ENCODE results near the gene TRMT1L. TPM values are rescaled to one million over a fixed set of nuclear protein-coding genes. Genes with fewer than 3 reads are reported as not detected.

The TRMT1L gene
- total and polyA plus RNA-seq, 2 of the 8 experiments (the other 6 are each of a cell fraction or from before 2014, with no cell fraction given): 13.8 to 22.3 TPM

GRCh38 chr1:185112356-185112755 lies 44.4 kb downstream of the TRMT1L start:
- 94% methylated on average over 2 of the region's 2 CpGs; no CpG with 5 or more reads in 1 of the 2 experiments for WGBS, 2 experiments (ENCODE audit: extremely low coverage in 1 of 2, insufficient coverage in 1 of 2, insufficient read length in 1 of 2, insufficient replicate concordance in 2 of 2, low coverage in 1 of 2, low lambda C conversion rate in 2 of 2, missing lambda C conversion rate in 1 of 2)
- H3K27ac ChIP-seq (ENCODE audit: low read depth, low read length): no peak overlapping the region
- H3K23me2 ChIP-seq (ENCODE audit: low read depth, low read length): no peaks in the 10 kb centered on the region
- ChIA-PET CTCF (ENCODE audit: partially characterized antibody) (no interaction called here), POLR2A (ENCODE audit: partially characterized antibody) (no interaction called here)
- H4K91ac ChIP-seq (replicated peaks; ENCODE audit: insufficient read length, low read length): no peak overlapping the region
- no peak overlapping the region for H3K56ac ChIP-seq (replicated peaks; ENCODE audit: insufficient read length, low read depth, low read length)
- H3K36me3 ChIP-seq (ENCODE audit: control insufficient read depth in 2 of 4, insufficient read depth in 4 of 4, low read length in 3 of 4): no peaks in the 10 kb centered on the region
- H2BK5ac ChIP-seq (ENCODE audit: low read depth, low read length): no peak overlapping the region
- no peak overlapping the region for H2AFZ ChIP-seq (ENCODE audit: low read length)
- H3K4me2 ChIP-seq (ENCODE audit: insufficient read depth in 1 of 2, low read depth in 2 of 2, low read length in 2 of 2): no peak overlapping the region
- no peak overlapping the region for H3K4ac ChIP-seq (replicated peaks; ENCODE audit: insufficient read length, low read depth, low read length)
- no peaks in the 10 kb centered on the region for H3K9me3 ChIP-seq (ENCODE audit: insufficient read depth in 2 of 2, low read depth in 1 of 2, low read length in 1 of 2)
- H2BK20ac ChIP-seq (ENCODE audit: low read length): no peak overlapping the region
- no peaks in the 10 kb centered on the region for H3K79me2 ChIP-seq (ENCODE audit: control insufficient read depth in 1 of 2, insufficient read depth in 2 of 2, low read length in 2 of 2)
- H4K20me1 ChIP-seq (replicated peaks in 1 of 2; ENCODE audit: control insufficient read depth in 1 of 2, insufficient read depth in 2 of 2, low read length in 2 of 2): no peaks in the 10 kb centered on the region
- H4K8ac ChIP-seq (ENCODE audit: extremely low read depth, insufficient read depth, low read length): no peak overlapping the region
- FAIRE-seq (no peak), DNase-seq (ENCODE audit: low read depth in 1 of 2, low spot score in 2 of 2) (no peak)
- H3K4me3 ChIP-seq (ENCODE audit: extremely low read depth in 1 of 4, insufficient read depth in 2 of 4, low read depth in 3 of 4, low read length in 4 of 4): no peak overlapping the region
- H2AK5ac ChIP-seq (ENCODE audit: low read depth, low read length): no peak overlapping the region
- no peak overlapping the region for H3K23ac ChIP-seq (ENCODE audit: insufficient read length)
- H3K14ac ChIP-seq (ENCODE audit: insufficient read length): no peak overlapping the region
- H3K4me1 ChIP-seq (replicated peaks in 1 of 4; ENCODE audit: control insufficient read depth in 3 of 4, insufficient read depth in 4 of 4, low read length in 3 of 4): no peaks in the 10 kb centered on the region
- no peaks in the 10 kb centered on the region for H3K79me1 ChIP-seq (ENCODE audit: low read depth, low read length)
- H3K27me3 ChIP-seq (replicated peaks in 1 of 4; ENCODE audit: control insufficient read depth in 3 of 4, extremely low read depth in 1 of 4, insufficient read depth in 3 of 4, low read length in 3 of 4): no peaks in the 10 kb centered on the region
- H4K5ac ChIP-seq (ENCODE audit: insufficient read length, low read depth, low read length): no peak overlapping the region
- H3K18ac ChIP-seq (ENCODE audit: extremely low read depth, low read length): no peak overlapping the region
- H2BK15ac ChIP-seq (ENCODE audit: low read length): no peak overlapping the region
- no peak overlapping the region for H2BK120ac ChIP-seq (replicated peaks; ENCODE audit: low read depth, low read length)
- H2BK12ac ChIP-seq (ENCODE audit: low read depth, low read length): no peak overlapping the region
- H3K9ac ChIP-seq (replicated peaks in 1 of 4; ENCODE audit: extremely low read depth in 1 of 4, low read depth in 3 of 4, low read length in 3 of 4): no peak overlapping the region
- TF ChIP-seq MAX (IDR thresholded peaks at IDR 0.05) (no peak), EGR1 (IDR thresholded peaks at IDR 0.05; ENCODE audit: borderline replicate concordance, low read depth, low read length) (no peak), HDAC6 (IDR thresholded peaks at IDR 0.05; ENCODE audit: low read depth, low read length) (no peak), ZNF274 (IDR thresholded peaks at IDR 0.05; ENCODE audit: borderline replicate concordance, extremely low read depth, low read length) (no peak), KDM1A (IDR thresholded peaks at IDR 0.05; ENCODE audit: borderline replicate concordance, low read length) (no peak), SUZ12 (IDR thresholded peaks at IDR 0.05; ENCODE audit: low read length) (no peak), POLR2A (IDR thresholded peaks at IDR 0.05; ENCODE audit: control extremely low read depth in 1 of 2, low read depth in 2 of 2, low read length in 2 of 2) (no peak), RXRA (IDR thresholded peaks at IDR 0.05; ENCODE audit: insufficient read depth, low read depth, low read length) (no peak), KDM5A (IDR thresholded peaks at IDR 0.05; ENCODE audit: low read length) (no peak), TCF12 (IDR thresholded peaks at IDR 0.05; ENCODE audit: low read depth, low read length) (no peak), HDAC2 (IDR thresholded peaks at IDR 0.05; ENCODE audit: borderline replicate concordance in 1 of 2, low read depth in 2 of 2, low read length in 2 of 2) (no peak), POU5F1 (IDR thresholded peaks at IDR 0.05; ENCODE audit: low read depth, low read length) (no peak), RBBP5 (IDR thresholded peaks at IDR 0.05; ENCODE audit: borderline replicate concordance, low read depth, low read length) (no peak), CTBP2 (IDR thresholded peaks at IDR 0.05; ENCODE audit: borderline replicate concordance, insufficient read depth, insufficient read length, low read length) (no peak), CBX5 (IDR thresholded peaks at IDR 0.05; ENCODE audit: low read depth, low read length) (no peak)

Measured in H1 (cell line).